Esophagus squamous epithelium (tissue), 4 donors: ENCODE data around the gene VAT1L.

ENCODE experiments used
- CTCF ChIP-seq, 6 experiments: fragments of 450-650 bp in 4 of 6; fragments of 200-600 bp in 2 of 6; sonication (generic) in 2 of 6; IDR thresholded peaks; one replicate each; pipeline ENCODE4 v1.5.1; 2016 to 2019; ENCODE audit warnings: antibody characterized with exemption in 6 of 6, mild to moderate bottlenecking in 4 of 6, moderate library complexity in 4 of 6
- POLR2A ChIP-seq, 4 donors: fragments of 450-650 bp; IDR thresholded peaks; one replicate each; pipeline ENCODE4 v1.6.1; 2017; ENCODE audit warnings: antibody characterized with exemption in 4 of 4, mild to moderate bottlenecking in 4 of 4, moderate library complexity in 3 of 4

GRCh38 chr16:77995843-77996455 is 207.6 kb downstream of the VAT1L start:
- TF ChIP-seq CTCF (IDR thresholded peaks at IDR 0.05), result no peak
- no peak for TF ChIP-seq POLR2A (IDR thresholded peaks at IDR 0.05)
